Kidney epithelial cell (primary cell): Measurements from ENCODE around the gene VAT1L. TPM values are rescaled to one million over a fixed set of nuclear protein-coding genes. Genes with fewer than 3 reads are reported as not detected.

Experiments used
- DNase-seq: peaks from one replicate; pipeline ENCODE4 v3.0.0-alpha.2; 2010; ENCODE audit warnings: low read depth
- H3K27me3 ChIP-seq: 2 replicates; pipeline ENCODE4 v1.6.0; 2011; ENCODE audit warnings: low read length; ENCODE audit not compliant: control insufficient read depth, insufficient read depth
- H3K36me3 ChIP-seq: 2 replicates; pipeline ENCODE4 v1.5.1; 2011; ENCODE audit warnings: low read length; ENCODE audit not compliant: control insufficient read depth, insufficient read depth
- H3K4me3 ChIP-seq: 2 replicates; pipeline ENCODE4 v1.5.1; 2011; ENCODE audit warnings: low read depth, mild to moderate bottlenecking, control low read depth, low read length
- total RNA-seq: library from RNA; depleted of rRNA; stranded (reverse); fragments of >200 nt; gene quantifications from 2 replicates; pipeline ENCODE4 v1.2.3, GENCODE V29; 2015
- TF ChIP-seq, protein P1 (sequence below): IDR thresholded peaks from 2 replicates; pipeline ENCODE4 v1.5.1; 2011; ENCODE audit warnings: mild to moderate bottlenecking, moderate library complexity, low read length, control low read depth, inconsistent platforms; ENCODE audit not compliant: insufficient read depth, poor library complexity, severe bottlenecking

VAT1L gene
- total RNA-seq, 1 donor from 2014 or later = 0.29 TPM

DNA sequence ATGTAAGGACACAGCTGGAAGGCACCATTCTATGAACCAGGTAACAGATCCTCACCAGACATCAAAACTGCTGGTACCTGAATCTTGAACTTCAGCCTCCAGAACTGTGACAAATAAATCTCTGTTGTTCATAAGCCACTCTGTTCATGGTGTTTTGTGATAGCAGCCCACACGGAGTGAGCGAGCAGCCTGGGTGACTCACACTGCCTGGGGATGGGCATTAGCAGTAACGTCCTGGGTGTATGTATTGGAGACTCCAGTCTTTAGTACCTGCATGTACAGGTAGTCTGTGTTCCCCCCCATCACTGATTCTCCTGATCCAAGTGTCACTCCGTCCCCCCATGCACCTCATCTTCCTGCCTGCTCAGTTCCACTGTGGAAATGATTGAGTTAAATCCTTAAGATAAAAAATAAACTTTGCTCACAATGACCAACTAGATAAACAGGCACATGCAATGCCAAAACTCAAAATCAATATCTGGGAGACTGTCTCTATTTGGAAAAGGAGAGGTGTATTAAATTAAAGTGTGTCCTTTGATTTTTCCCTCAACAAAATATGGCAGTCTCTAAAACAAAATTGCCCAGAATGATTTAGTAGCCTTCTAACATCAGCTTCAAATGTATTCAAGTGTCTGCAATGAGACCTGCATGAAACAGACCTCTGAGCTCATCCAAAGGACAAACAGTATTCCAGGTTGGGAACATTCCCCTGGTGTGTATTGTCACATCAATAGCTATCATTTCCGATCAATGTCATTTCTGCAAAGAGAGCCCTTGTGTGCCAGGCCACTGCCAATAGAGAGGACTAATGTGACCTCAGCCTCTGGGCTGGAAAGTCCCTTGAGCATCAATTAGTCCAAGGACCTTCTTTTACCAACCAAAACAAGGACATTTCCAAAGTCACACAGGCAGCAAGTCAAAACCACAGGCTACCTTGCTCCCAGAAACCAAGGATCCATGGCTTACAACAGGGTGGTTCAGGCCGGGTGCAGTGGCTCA lies 12.2 kb upstream of the VAT1L start:
- no peak overlapping the region for H3K4me3 ChIP-seq
- no peaks in the 10 kb centered on the region for H3K36me3 ChIP-seq
- H3K27me3 ChIP-seq = no peaks in the 10 kb centered on the region
- TF ChIP-seq, protein P1, sequence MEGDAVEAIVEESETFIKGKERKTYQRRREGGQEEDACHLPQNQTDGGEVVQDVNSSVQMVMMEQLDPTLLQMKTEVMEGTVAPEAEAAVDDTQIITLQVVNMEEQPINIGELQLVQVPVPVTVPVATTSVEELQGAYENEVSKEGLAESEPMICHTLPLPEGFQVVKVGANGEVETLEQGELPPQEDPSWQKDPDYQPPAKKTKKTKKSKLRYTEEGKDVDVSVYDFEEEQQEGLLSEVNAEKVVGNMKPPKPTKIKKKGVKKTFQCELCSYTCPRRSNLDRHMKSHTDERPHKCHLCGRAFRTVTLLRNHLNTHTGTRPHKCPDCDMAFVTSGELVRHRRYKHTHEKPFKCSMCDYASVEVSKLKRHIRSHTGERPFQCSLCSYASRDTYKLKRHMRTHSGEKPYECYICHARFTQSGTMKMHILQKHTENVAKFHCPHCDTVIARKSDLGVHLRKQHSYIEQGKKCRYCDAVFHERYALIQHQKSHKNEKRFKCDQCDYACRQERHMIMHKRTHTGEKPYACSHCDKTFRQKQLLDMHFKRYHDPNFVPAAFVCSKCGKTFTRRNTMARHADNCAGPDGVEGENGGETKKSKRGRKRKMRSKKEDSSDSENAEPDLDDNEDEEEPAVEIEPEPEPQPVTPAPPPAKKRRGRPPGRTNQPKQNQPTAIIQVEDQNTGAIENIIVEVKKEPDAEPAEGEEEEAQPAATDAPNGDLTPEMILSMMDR = no peak
- no peak for DNase-seq

DNA sequence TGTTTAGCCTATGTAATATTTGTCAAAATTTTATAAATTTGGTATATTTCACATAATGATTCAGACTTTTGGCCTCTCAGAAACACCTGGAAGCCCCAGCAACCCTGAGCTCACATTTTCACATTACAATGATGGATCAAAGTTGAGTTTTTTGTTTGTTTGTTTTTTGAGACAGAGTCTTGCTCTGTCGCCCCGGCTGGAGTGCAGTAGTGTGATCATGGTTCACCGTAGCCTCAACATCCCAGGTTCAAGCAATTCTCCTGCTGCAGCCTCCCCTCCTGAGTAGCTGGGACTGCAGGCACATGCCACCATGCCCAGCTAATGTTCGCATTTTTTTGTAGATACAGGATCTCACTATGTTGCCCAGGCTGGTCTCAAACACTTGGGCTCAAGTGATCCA lies 10.6 kb upstream of the VAT1L start:
- Histone ChIP-seq H3K4me3 (no peak overlapping the region), H3K36me3 (no peaks in the 10 kb centered on the region), H3K27me3 (no peaks in the 10 kb centered on the region)
- DNase-seq = no peak
- TF ChIP-seq, protein P1 = no peak

DNA sequence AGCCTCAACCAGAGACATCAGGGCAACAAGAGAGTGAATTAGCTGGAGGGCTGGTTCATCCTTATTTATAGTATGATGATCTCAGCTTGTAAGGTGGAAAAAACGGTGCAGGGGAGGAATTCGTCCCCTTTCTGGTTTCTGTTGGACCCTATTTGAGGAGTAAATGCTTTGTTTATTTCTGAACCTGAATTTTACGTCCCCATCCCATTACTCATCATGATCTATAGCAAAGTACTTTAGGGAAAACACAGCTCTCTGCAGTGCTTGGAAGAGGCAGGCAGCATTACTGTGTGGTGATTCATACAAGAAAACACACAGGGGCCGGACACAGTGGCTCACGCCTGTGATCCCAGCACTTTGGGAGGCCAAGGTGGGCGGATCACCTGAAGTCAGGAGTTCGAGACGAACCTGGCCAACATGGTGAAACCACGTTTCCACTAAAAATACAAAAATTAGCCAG lies 8.0 kb upstream of the VAT1L start:
- no peaks in the 10 kb centered on the region for H3K36me3 ChIP-seq
- TF ChIP-seq, protein P1 = no peak
- no peak overlapping the region for H3K4me3 ChIP-seq
- no peaks in the 10 kb centered on the region for H3K27me3 ChIP-seq
- peak; percentile 79 for DNase-seq

DNA sequence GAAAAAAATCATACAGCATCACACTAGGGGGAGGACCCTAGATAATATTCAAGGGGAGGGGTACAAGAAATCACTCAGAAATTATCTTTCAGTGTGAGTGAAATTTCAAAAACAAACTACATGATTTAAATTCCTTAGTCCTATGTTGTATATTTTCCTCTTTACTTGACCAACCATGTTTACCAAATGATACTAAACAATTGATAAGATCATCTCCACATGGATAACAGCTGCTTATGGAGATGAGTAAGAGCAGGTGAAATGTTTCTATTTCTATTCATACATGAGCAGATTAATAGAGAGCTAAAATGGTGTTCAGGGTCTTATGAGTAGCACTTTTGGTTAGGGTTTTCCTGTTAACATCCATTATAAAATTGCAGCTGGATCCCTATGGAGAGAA lies 7.3 kb upstream of the VAT1L start:
- no peak for DNase-seq
- TF ChIP-seq, protein P1 = no peak
- H3K36me3 ChIP-seq = no peaks in the 10 kb centered on the region
- no peak overlapping the region for H3K4me3 ChIP-seq
- no peaks in the 10 kb centered on the region for H3K27me3 ChIP-seq

DNA sequence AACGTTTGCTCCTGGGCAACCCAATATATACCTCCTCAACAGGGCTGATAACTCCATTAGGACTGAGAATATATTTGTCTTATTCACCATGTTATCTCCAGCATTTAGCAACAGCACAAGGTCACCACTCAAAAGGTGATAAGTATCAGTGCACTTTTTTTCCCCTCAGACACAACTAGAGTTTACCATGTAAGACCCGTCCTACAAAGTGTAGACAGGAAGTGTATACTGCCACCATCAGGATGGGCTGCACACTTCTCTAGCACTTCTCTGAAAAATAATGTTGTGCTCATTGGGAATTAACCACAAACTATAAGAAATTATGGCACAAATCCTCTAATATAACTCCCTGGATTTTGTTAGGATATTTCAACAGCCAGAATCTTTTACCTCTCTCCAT lies 5.7 kb upstream of the VAT1L start:
- Histone ChIP-seq H3K36me3 (no peaks in the 10 kb centered on the region), H3K27me3 (no peaks in the 10 kb centered on the region), H3K4me3 (no peak overlapping the region)
- DNase-seq = no peak
- TF ChIP-seq, protein P1 = peak; percentile 28
